Amniotic epithelial cell (primary cell): ENCODE results near the gene SHISA6.

Experiments used
- DNase-seq: peaks from one replicate; pipeline ENCODE4 v3.0.0-alpha.2; 2010; ENCODE audit warnings: low read depth

Gene SHISA6

DNA sequence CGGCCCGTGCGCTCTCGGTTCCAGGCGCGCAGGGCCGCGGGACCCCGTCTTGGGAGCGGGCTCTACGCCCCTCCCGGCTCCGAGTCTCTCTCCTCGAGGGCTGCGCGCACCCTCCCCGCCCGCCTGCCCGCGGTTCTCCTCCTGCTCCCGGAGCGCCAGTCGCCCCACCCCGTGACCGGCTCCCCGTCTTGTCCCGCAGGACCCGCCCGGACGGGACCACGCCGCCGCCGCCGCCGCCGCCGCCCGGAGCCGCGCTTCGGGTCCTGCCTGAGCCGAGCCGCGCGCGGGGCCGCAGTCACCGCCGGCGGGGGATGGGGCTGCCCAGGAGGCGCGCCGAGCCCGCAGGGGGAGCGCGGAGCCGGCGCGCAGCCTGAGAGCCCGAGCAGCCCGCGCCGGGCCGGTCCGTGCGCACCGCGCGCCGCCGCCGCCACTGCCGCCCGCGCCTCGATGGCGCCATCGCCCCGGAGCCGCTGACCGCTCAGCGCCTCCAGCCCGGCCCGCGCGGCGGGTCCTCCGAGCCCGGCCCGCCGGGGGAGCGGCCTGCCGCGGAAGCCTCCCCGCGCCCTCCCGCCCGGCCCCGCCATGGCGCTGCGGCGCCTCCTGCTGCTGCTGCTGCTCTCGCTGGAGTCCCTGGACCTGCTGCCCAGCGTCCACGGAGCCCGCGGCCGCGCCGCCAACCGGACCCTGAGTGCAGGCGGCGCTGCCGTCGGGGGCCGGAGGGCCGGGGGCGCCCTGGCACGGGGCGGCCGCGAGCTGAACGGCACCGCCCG lies at the start of gene SHISA6:
TSS of gene SHISA6 (plus strand) at position 373 of the 770 bp plus-strand sequence.
- no peak for DNase-seq

GRCh38 chr17:11195801-11196200 lies 45.2 kb upstream of the SHISA6 start:
- DNase-seq, result no peak

DNA sequence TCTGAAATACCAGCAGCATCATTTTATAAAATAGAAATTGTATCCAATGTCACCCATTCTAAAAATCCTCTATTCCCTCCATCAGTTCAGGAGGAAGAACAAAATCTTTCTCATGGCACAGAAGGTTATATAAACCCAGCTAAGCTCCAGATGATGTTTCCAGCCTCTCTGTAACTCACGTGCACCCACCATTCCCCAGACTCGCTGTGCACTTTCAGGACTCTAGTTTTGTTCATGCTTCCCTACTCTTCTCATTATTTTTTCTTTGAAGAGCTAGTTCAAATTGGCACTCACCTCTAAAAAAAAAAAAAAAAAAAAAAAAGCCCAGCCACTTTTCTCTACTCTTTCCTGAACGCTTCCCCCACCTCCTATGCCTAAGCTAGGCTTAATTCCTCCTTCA lies 36.0 kb upstream of the SHISA6 start:
- DNase-seq, result no peak

GRCh38 chr17:11205659-11206058 lies 35.4 kb upstream of the SHISA6 start:
- DNase-seq, result no peak

- DNase-seq, result no peak
Measured at GRCh38 chr17:11209906-11210305, 31.1 kb upstream of the SHISA6 start.

- DNase-seq, result no peak
Measured at GRCh38 chr17:11212792-11213191, 28.2 kb upstream of the SHISA6 start.

DNA sequence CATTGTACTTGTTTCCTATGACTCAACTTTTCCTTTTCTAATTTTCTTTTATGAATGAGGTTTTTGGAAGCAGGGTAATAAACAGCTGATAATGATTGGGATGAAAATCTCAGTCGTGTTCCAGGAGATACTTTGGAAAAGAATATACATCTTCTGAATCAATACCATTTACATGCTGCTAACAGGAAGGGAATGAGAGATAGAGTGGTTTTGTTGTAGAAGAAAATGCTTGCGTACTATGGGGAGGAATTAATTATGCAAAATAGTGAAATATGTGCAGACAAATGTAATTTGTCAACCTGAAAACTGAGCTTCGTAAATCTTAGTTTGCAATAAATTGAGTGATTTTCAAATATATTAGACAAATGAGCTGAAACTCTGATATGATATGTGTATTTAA lies 24.0 kb upstream of the SHISA6 start:
- DNase-seq, result no peak

GRCh38 chr17:11221196-11221595 lies 19.8 kb upstream of the SHISA6 start:
- no peak for DNase-seq

DNA sequence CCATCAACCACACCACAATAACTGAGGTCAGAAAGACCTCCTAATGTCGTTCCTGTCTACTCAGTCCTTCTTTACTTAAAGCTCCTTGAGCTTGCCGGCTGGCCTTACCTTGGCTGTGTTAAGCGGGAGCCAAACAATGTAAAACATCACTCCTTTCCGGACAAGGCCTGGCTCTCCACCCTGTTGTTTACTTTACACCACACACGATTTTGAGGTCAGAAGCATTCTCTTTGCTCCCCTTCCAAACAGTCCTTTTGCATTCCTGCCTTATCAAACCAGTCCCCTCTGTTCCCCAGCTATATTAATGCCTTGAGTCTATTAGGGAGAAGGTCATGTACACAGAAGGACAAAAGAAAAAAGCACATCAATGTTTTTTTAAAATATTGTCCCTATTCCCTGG lies 19.3 kb upstream of the SHISA6 start:
- DNase-seq, result no peak

DNA sequence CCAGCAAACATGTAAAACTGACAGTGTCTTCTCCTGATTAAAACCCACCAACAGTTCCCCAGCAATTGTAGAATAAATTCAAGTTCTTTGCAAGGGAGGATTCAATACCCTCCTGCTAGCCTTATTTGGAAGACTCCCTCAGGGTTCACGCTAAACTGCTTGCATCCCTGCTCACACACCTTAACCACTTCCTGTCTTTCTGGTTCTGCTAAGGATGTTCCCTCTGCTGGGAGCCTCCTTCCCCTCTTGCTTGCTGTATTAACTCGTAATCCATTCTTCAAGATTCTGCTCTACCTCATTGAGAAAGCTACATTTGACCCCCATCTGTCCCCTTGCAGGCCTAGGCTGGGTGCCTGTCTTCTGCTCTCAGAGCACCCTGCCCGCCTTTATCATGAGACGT lies 2.3 kb upstream of the SHISA6 start:
- no peak for DNase-seq

- DNase-seq, result no peak
Measured at GRCh38 chr17:11239379-11239970, 1.5 kb upstream of the SHISA6 start.

DNA sequence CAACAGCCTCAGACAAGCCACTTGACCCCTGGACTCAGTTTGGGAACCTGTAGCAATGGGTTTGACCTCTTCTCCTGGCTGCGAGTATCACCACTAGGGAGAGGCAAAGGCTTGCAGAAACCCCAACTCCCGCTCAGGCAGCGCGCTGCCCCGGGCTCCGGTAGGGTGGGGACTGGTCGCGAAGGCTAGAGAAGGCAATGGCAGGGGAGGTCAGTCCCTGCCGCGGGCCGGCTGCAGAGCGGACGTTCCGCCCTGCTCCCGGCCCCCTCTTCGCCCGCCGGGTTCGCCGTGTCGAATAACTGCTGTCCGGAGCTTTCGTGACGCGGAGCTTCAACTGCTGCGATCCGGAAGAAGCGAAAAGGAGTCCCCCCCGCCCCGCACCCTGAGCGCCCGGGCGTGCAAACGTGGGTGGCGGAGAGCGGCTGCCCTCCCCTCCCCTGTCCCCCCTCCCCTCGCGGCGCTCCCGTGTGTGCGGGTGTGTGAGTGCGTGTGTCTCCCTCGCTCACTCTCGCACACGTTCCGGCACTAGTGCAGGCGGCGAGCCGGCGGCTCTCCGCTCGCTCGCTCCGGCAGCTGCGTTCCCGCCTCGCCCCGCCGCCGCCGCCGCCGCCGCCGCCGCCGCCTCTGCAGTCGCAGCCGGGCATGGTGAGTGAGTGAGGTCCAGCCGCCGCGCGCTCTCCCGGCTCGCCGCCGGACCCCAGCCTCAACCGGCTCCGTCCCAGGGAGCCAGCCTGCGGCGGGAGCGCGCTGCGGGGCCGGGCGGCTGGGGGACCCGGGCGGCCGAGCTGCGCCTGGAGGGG lies 772 bp upstream of the SHISA6 start:
- DNase-seq, result no peak

- DNase-seq, result no peak
Measured at GRCh38 chr17:11241611-11242226, 706 bp downstream of the SHISA6 start.

DNA sequence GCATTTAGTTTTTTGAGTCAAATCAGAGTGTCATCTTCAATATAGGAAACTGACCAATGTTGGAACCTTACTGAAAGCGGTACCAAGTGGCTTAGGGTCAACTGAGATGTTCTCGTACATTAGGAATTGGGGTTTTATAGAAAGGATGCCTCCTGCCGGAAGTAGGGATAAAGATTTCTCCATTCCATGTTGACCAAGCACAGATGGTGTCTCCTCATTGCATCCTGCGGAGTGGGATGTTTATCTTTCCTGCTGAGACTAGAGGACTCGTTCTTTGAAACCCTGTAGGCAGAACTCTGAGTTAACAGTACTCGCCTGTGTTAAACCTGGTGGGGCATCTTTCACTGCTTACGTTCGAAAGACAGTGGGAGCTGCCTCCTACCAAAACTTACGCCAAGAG lies 1.4 kb downstream of the SHISA6 start:
- no peak for DNase-seq

DNA sequence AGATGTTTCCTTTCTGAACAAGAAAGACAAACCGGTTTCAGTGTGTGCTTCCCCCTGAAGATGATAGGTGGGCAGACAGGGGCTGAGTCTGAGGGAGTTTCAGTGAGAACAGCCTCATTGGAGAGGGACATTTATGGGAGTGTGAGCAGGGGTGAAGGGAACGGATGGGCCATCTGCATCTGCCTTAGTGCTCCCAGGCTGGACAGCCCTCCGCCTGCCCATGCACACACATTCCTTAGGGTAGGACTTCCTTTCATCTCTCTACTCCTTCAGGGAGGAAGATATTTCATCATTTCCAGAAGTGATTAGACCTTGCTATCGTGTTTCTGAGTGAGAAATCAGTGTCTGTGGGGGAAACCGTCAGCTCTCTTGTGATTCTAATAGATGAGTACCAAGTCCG lies 3.8 kb downstream of the SHISA6 start:
- no peak for DNase-seq

- DNase-seq, result no peak
Measured at GRCh38 chr17:11245187-11245586, 4.2 kb downstream of the SHISA6 start.

DNA sequence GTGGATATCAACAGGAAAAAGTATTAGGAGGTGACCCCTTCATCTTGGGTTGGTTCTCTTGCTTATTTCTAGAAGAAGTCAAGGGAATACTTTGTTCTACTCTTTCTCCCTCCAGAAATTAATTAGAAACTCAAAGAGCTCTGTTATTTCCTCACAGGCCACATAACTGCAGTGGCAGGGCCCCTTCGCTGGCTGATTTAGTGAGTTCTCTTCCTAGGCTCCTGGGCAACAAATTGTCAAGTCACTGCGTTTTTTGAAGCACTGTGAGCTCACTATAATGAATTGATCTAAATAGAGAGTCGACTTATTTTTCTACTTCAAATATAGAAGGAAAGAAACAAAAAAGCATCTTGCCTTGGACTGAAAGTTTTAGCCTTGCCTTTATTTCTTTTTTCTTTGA lies 4.8 kb downstream of the SHISA6 start:
- no peak for DNase-seq

DNA sequence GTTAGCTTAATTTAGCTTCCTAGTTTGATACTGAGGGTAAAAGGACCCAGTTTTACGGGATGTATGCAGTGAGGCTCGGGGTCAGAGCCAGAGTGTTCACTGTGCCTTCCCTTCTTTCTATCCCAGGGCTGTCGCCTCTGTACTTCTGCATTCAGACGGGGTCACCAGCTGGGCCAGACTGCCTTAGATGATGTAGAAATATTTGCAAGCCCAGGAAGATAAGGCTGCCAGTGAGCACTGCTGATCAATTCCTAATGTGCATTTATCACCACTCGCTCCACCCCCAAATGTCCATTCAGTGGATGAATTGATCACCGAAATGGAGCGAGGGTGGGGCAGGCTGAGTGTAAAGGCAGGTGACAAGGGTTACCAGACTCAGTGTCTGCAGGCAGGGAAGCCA lies 9.1 kb downstream of the SHISA6 start:
- no peak for DNase-seq

GRCh38 chr17:11251561-11252107 lies 10.6 kb downstream of the SHISA6 start:
- no peak for DNase-seq

DNA sequence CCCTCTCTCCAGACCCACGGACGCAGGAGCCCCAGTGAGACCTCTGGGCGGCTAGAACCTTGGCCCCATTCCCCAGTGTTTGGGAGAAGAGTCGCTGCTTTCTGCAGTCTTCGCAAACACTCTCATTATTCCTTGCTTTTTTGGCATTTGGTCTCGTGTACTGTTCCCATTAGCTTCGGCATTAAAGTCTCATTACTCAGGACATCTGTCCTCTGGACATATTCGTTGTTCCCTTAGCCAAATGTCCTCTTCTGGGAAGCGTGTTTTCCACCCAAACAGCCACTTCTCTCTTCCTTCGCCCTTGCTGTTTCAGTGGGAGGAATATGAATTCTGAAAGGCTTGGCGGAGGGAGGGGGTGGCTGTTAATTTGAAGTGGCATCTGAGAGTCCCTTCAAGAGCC lies 11.1 kb downstream of the SHISA6 start:
- DNase-seq, result no peak

- no peak for DNase-seq
Measured at GRCh38 chr17:11256877-11257276, 15.9 kb downstream of the SHISA6 start.

DNA sequence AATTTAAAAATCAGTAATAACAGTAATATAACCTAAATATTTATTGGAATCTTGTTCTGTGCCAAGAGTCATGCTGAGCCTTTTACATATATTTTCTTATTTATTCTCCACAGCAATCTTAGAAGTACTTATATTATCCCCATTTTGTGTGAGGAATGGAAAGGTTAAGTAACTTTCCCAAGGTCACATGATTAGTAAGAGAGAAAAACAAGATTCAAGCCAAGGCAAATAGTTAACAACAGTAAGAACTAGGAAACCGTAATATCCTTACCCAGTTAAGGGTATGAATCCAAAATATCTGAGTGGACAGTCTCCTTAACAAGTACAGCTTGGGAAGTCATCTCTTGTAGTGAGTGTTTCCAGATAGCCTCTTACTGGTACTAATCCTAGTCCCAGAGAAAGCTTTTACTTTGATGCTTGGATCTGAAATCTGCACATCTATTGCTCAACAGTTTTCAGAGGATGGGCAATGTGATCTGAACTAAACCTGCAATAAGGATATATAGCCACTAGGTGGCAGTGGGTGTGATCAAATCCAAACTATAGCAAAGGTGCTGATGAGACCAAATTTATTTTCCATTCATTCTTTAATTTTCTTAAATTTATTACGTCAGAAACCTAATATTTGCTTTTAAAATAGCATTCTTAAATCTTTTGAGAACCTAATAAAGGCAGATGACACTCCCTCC lies 23.3 kb downstream of the SHISA6 start:
- DNase-seq, result no peak
